DOHH2 (cell line): ENCODE measurements around the gene METTL1.

ENCODE experiments used
- CTCF ChIP-seq: fragments of 200-600 bp; sonication (generic); IDR thresholded peaks from one replicate; pipeline ENCODE4 v1.5.1; 2014; ENCODE audit warnings: antibody characterized with exemption, mild to moderate bottlenecking, low read depth, low read length; ENCODE audit not compliant: poor library complexity, severe bottlenecking
- EZH2phosphoT487 ChIP-seq: fragments of 200-600 bp; sonication (generic); IDR thresholded peaks from 2 replicates; pipeline ENCODE4 v1.6.1; 2017; ENCODE audit warnings: borderline replicate concordance, mild to moderate bottlenecking, antibody characterized with exemption, low read length, moderate library complexity, mixed read lengths

DNA sequence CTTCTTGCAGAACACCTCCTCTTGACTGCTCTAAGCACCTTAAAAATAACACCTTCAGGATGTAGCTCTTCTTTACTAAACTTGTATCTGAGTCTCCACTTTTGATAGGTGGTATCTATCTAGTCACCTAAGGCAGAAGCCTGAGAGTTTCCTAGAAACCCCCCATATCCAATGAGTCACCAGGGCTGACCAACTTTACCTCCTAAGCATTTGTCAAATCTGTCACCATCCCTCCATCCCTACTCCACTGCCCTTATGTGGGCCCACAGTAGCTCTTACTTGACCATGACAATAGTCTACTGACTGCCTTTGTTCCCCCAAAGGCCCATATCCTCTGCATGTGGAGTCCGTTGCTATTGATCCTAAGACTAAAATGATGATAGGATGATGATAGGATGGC is 30.7 kb upstream of the METTL1 start:
- TF ChIP-seq CTCF (no peak), EZH2phosphoT487 (no peak)
